GM21367 (cell line): ENCODE measurements around the gene ZNF155.
"Not testable (repeated sequence)": the region's sequence is repeated elsewhere in the genome, so short reads cannot be mapped to it uniquely, and the experiment has no call there.

ENCODE experiments used
- ATAC-seq: cut with Tn5 transposase; IDR thresholded peaks from one replicate; pipeline ENCODE4 v1.9.1; 2021; ENCODE audit not compliant: unreplicated experiment

ZNF155 gene

GRCh38 chr19:43983912-43984686 lies at the start of gene ZNF155:
ZNF155 (plus strand) TSS chr19:43984188; CDS start chr19:43988544, 4,356 bp downstream.
- ATAC-seq: peak; percentile 79

- peak; percentile 89 for ATAC-seq
Observed at GRCh38 chr19:43934985-43935708, 48.8 kb upstream of the ZNF155 start, which contains the start of gene ZNF45. ZNF45 (minus strand) TSS chr19:43935282; CDS start chr19:43922185, 13,097 bp downstream.

- ATAC-seq: no peak
Observed at GRCh38 chr19:43936188-43936587, 47.8 kb upstream of the ZNF155 start.

GRCh38 chr19:43939557-43940260 lies 44.3 kb upstream of the ZNF155 start:
- no peak for ATAC-seq

- ATAC-seq: no peak
Observed at GRCh38 chr19:43940719-43941118, 43.3 kb upstream of the ZNF155 start.

GRCh38 chr19:43941209-43941608 lies 42.8 kb upstream of the ZNF155 start:
- ATAC-seq: no peak

GRCh38 chr19:43947412-43947811 lies 36.6 kb upstream of the ZNF155 start:
- ATAC-seq: not testable (repeated sequence)

GRCh38 chr19:43949803-43950202 lies 34.2 kb upstream of the ZNF155 start:
- ATAC-seq: not testable (repeated sequence)

GRCh38 chr19:43950834-43951645 lies 32.9 kb upstream of the ZNF155 start, which contains the start of gene ZNF221:
ZNF221 (plus strand) TSS chr19:43951228; CDS start chr19:43962727, 11,499 bp downstream.
- peak; percentile 69 for ATAC-seq

GRCh38 chr19:43956827-43957226 lies 27.2 kb upstream of the ZNF155 start:
- no peak for ATAC-seq

GRCh38 chr19:43957891-43958290 lies 26.1 kb upstream of the ZNF155 start:
- no peak for ATAC-seq

- ATAC-seq: no peak
Observed at GRCh38 chr19:43960411-43960810, 23.6 kb upstream of the ZNF155 start.

- ATAC-seq: no peak
Observed at GRCh38 chr19:43966079-43966694, 17.8 kb upstream of the ZNF155 start.

GRCh38 chr19:43976732-43977131 lies 7.3 kb upstream of the ZNF155 start:
- no peak for ATAC-seq

GRCh38 chr19:43983544-43983911 lies 460 bp upstream of the ZNF155 start:
- ATAC-seq: no peak

- ATAC-seq: no peak
Observed at GRCh38 chr19:43984687-43985000, 656 bp downstream of the ZNF155 start.

GRCh38 chr19:43997631-43998290 lies 13.8 kb downstream of the ZNF155 start:
- ATAC-seq: no peak

GRCh38 chr19:44002212-44002565 lies 18.2 kb downstream of the ZNF155 start:
- no peak for ATAC-seq

GRCh38 chr19:44002566-44003460 lies 18.8 kb downstream of the ZNF155 start, which contains the start of gene ZNF230:
ZNF230 (plus strand) TSS chr19:44002957; CDS start chr19:44007079, 4,122 bp downstream.
- ATAC-seq: peak; percentile 90
